ENCODE results near the gene TRMT61A.

DNA sequence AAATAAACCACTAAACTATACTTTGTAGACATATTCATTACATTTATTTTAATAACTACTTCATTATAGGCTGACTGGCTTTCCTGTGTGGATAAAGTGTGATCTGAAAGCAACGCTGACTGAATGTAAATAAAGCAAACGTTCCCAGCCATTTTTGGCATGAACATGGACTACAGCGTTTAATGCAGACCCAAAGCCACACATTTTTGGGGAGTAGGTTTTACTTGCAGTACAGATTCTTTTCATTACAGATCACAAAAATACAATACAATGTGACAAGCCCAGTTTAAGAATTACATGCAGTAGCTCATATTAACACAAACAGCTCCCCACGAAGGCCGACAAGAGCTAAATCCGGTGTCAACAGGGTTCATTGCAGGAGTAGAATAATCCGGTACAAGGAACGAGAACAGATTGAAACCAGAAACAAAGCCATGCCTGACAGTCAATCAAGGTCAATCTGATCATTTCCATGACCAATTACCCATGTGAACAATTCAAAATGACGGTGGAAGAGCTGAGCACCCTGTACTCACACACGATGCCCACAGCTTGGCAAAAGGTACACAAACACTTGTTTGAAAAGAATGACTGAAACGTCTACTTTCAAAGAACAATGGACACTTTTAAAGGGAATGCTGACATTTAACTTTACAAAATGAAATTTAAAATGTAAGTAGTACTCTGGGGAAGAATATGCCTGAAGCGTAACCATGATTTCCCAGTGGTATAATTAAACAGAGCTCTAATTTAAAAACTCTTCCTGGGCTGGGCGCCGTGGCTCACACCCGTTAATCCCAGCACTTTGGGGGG is 28.2 kb downstream of the TRMT61A start:
- TF ChIP-seq, protein P1, sequence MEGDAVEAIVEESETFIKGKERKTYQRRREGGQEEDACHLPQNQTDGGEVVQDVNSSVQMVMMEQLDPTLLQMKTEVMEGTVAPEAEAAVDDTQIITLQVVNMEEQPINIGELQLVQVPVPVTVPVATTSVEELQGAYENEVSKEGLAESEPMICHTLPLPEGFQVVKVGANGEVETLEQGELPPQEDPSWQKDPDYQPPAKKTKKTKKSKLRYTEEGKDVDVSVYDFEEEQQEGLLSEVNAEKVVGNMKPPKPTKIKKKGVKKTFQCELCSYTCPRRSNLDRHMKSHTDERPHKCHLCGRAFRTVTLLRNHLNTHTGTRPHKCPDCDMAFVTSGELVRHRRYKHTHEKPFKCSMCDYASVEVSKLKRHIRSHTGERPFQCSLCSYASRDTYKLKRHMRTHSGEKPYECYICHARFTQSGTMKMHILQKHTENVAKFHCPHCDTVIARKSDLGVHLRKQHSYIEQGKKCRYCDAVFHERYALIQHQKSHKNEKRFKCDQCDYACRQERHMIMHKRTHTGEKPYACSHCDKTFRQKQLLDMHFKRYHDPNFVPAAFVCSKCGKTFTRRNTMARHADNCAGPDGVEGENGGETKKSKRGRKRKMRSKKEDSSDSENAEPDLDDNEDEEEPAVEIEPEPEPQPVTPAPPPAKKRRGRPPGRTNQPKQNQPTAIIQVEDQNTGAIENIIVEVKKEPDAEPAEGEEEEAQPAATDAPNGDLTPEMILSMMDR (IDR thresholded peaks at IDR 0.05): no peak
- TF ChIP-seq POLR2A (IDR thresholded peaks at IDR 0.05): no peak

All from stomach (tissue), 4 donors.